Left ventricle myocardium inferior (tissue), 1 donor: ENCODE data around the gene KLK14. TPM values are rescaled to one million over a fixed set of nuclear protein-coding genes. Genes with fewer than 3 reads are reported as not detected.

ENCODE experiments used
- DNase-seq: peaks from one replicate; pipeline ENCODE4 v3.0.0-alpha.2; 2020
- H3K27ac ChIP-seq: fragments of 200-600 bp; replicated peaks from 2 replicates; pipeline ENCODE4 v1.8.0; 2021
- H3K27me3 ChIP-seq: fragments of 200-600 bp; 2 replicates; pipeline ENCODE4 v1.8.0; 2021; ENCODE audit warnings: low read depth
- H3K36me3 ChIP-seq: fragments of 200-600 bp; 2 replicates; pipeline ENCODE4 v1.8.0; 2021
- H3K4me1 ChIP-seq: fragments of 200-600 bp; 2 replicates; pipeline ENCODE4 v1.8.0; 2021
- H3K4me3 ChIP-seq: fragments of 200-600 bp; 2 replicates; pipeline ENCODE4 v1.8.0; 2021; ENCODE audit warnings: mild to moderate bottlenecking, moderate library complexity
- H3K9me3 ChIP-seq: fragments of 200-600 bp; replicated peaks from 2 replicates; pipeline ENCODE4 v1.8.0; 2021
- intact Hi-C: fragments of 100-400 bp; cut with micrococcal nuclease; formaldehyde crosslinking; loops from one replicate; pipeline ENCODE4 v1.11.0; 2022
- total RNA-seq: library from RNA; stranded (reverse); fragmentation: NEBNext Ultra II Directional; extraction: Animal tissue kit (Norgen Biotek cat#: 25700); gene quantifications from one replicate; pipeline ENCODE4 v1.2.1, GENCODE V29; 2021
- TF ChIP-seq, protein P1 (sequence below): fragments of 200-600 bp; IDR thresholded peaks from 2 replicates; pipeline ENCODE4 v1.8.0; 2021; ENCODE audit warnings: antibody characterized with exemption, mild to moderate bottlenecking, borderline replicate concordance
- donor health status: DM: no; HTN: yes; CAD: no; lungs with severe emphysema.

Gene KLK14
- total RNA-seq, 1 donor from 2014 or later = 1.6 TPM

DNA sequence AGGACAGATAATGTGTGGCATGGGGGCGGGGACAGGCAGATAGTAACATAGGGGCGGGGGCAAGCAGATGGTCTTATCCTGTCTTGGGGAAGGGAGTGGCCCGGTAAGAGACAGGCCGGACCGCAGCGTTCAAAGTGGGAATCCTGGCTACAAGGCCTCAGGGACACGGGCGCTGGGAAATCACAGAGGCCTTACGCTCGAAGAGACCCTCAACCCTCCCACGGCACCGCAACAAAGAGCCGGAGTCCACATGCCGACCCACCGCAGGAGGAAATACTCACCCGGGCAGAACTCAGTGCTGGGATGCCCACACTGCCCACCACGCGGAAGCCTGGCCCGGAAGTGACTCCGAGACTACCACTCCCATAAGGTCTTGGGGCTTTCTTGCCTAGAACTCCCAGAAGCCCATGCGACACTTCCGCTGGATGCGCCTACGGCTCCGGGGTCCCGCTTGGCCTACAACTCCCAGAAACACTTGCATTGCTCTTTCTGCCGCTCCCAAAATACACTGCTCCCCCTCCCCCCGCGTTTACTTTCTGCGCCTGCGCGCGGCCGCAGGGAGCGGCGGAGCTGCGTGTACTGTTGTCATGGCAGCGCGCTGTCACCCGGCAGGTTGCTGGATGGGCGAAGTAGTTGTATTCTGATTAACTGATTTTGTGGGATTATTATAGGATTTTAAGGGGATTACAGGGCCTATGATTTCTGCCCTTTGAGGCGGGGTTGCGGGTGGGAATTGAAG is 25.5 kb upstream of the KLK14 start, which contains the start of gene CTU1:
CTU1 (minus strand) TSS at position 344 of the 739 bp plus-strand sequence. CDS start 3,840 bp downstream, outside the sequence.
- H3K27ac ChIP-seq = peak within 1 kb of the TSS; percentile 71

DNA sequence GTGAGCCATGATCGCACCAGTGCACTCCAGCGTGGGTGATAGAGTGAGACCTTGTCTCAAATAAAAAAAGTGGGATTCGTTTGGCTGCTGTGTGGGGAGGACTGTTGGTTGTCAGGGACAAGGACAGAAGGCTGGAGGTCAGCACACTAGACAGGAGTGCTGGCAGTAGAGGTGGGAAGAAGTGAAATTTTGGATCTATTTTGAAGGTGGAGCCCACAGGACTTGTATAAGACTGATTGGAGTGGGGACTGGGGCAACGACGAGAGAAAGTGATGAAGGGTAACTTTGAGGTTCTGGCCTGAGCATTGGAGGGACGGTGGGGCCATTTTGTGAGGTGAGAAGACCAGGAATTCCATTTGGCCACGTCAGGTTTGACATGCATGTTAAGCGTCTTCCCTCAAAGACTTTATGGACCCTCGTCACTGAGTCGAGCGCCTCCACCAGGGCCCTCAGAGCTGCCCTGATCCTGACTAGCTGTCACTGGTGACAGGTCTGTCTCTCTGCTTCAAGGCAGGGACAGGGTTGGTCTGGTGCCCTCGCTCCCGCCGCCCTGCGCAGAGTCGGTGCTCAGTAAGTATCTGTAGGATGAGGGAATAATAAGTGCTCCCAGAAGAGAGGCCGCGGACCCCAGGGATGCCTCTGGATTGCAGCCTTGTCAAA is 24.8 kb upstream of the KLK14 start:
- intact Hi-C loops = no loop called here
- H3K9me3 ChIP-seq = no peaks in the 10 kb centered on the region
- TF ChIP-seq, protein P1, sequence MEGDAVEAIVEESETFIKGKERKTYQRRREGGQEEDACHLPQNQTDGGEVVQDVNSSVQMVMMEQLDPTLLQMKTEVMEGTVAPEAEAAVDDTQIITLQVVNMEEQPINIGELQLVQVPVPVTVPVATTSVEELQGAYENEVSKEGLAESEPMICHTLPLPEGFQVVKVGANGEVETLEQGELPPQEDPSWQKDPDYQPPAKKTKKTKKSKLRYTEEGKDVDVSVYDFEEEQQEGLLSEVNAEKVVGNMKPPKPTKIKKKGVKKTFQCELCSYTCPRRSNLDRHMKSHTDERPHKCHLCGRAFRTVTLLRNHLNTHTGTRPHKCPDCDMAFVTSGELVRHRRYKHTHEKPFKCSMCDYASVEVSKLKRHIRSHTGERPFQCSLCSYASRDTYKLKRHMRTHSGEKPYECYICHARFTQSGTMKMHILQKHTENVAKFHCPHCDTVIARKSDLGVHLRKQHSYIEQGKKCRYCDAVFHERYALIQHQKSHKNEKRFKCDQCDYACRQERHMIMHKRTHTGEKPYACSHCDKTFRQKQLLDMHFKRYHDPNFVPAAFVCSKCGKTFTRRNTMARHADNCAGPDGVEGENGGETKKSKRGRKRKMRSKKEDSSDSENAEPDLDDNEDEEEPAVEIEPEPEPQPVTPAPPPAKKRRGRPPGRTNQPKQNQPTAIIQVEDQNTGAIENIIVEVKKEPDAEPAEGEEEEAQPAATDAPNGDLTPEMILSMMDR = no peak
- peak overlapping the region; percentile 91 for H3K4me3 ChIP-seq
- H3K27me3 ChIP-seq = peaks cover 9% of the 10 kb centered on the region
- H3K36me3 ChIP-seq = peaks cover 26% of the 10 kb centered on the region
- no peak for DNase-seq
- peak overlapping the region; percentile 71 for H3K27ac ChIP-seq
- H3K4me1 ChIP-seq = peaks cover 28% of the 10 kb centered on the region

More for the DNA sequence above, 25.5 kb upstream of the KLK14 start, which contains the start of gene CTU1:
- no peaks in the 10 kb centered on the region for H3K9me3 ChIP-seq
- DNase-seq = peak; percentile 98
- peak within 1 kb of the TSS; percentile 91 for H3K4me3 ChIP-seq
- intact Hi-C loops = no loop called here
- H3K36me3 ChIP-seq = peaks cover 19% of the 10 kb centered on the region
- H3K27me3 ChIP-seq = peaks cover 14% of the 10 kb centered on the region
- TF ChIP-seq, protein P1 = peak; percentile 38
- peaks cover 28% of the 10 kb centered on the region for H3K4me1 ChIP-seq

DNA sequence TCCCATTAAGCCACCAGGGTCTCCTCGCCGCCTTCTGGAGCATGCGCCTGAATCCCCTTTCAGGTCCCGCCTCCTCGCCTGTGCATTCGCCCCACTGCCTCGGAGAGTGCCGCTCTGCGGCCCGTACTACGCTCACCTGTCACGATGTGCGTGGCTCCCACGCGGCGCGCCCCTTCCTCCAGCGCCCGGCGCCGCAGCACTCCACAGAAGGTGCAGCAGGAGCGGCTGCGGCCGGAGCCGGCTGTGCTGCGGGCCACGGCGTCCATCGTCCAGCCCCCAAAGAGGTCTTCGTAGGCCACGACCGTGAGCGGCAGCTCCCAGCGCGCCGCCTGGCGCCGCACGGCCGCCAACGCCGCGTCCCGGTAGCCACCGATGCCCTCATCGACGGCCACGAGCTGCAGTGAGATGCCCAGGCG is 21.2 kb upstream of the KLK14 start:
- Histone ChIP-seq H3K27ac (no peak overlapping the region), H3K9me3 (no peaks in the 10 kb centered on the region), H3K36me3 (peaks cover 29% of the 10 kb centered on the region), H3K4me1 (peaks cover 58% of the 10 kb centered on the region), H3K4me3 (no peak overlapping the region), H3K27me3 (no peaks in the 10 kb centered on the region)
- intact Hi-C loops = no loop called here
- TF ChIP-seq, protein P1 = no peak
- no peak for DNase-seq

DNA sequence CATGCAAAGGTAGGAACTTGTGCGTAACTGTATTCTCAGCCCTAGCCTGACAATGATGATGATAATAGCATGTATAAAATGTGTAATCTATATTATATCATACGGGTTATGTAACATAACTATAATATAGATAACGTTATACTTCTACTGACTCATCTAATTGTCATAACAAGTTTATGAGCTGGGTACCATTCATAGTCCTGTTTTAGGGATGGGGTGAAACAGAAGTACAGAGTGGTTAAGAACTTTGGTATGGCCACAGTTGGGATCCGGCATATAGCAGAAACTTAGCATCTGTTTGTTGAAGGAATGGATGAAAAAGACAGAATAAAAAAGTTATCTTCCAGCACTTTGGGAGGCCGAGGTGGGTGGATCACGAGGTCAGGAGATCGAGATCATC is 20.3 kb upstream of the KLK14 start:
- Histone ChIP-seq H3K4me1 (peaks cover 52% of the 10 kb centered on the region), H3K36me3 (peaks cover 29% of the 10 kb centered on the region), H3K9me3 (no peaks in the 10 kb centered on the region), H3K27ac (no peak overlapping the region), H3K27me3 (no peaks in the 10 kb centered on the region), H3K4me3 (no peak overlapping the region)
- intact Hi-C loops = no loop called here
- DNase-seq = no peak
- TF ChIP-seq, protein P1 = no peak

DNA sequence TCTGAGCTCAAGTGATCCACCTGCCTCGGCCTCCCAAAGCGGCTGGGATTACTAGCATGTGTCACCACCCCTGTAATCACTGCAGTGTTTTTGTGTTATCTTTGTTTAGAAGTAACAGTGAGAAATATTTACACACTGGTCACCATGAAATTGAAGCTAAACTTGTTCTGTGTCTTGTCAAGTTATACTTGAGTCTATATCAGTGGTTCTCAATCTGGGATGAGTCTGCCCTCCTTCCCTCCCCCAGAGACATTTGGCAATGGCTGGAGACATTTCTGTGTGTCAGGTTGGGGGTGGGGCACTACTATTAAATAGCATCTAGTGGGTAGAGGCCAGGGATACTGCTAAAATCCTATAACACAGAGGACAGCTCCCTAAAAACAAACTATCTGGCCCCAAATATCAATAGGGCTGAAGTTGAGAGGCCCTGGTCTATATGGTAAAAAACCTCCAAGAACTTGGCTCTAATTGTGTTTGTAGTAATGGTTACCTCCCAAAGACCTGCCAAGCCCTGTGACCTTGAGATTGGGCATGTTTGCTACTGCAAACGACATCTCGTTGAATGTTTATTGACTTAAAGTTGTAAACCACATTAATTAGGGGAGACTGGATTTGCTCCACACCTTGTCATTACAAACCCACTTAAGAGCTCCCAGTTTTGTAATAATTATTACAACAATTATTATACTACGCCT is 18.6 kb upstream of the KLK14 start:
- DNase-seq = no peak
- TF ChIP-seq, protein P1 = no peak
- H3K4me3 ChIP-seq = no peak overlapping the region
- H3K27me3 ChIP-seq = no peaks in the 10 kb centered on the region
- H3K9me3 ChIP-seq = no peaks in the 10 kb centered on the region
- intact Hi-C loops = no loop called here
- peaks cover 29% of the 10 kb centered on the region for H3K36me3 ChIP-seq
- H3K4me1 ChIP-seq = peaks cover 37% of the 10 kb centered on the region
- peak overlapping the region; percentile 54 for H3K27ac ChIP-seq
